ENCODE measurements around the gene CITED1. TPM values are rescaled to one million over a fixed set of nuclear protein-coding genes. Genes with fewer than 3 reads are reported as not detected.

The CITED1 gene
- total and polyA plus RNA-seq, 7 donors = 0.19 to 2.3 (median 0.78) TPM; not detected in 3

DNA sequence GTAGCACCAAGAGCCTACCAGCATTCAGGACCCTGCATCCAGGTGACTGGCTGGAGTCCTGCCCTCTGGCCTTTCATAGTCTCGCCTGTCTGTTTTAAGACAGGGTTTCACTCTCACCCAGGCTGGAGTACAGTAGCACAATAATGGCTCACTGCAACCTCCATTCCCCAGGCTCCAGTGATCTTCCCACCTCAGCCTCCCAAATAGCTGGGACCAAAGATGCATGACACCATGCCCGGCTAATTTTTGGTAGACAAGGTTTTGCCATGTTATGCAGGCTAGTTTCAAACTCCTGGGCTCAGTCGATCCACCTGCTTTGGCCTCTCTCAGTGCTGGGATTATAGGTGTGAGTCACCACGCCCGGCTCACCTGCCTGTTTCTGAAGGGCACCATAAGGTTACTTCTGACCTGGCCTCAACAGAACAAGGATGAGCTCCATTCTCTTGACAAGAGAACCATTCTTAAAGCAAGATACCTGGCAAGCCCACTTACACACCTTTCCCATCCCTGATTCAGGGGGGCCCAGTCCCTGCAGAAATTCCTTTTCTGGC lies 35.3 kb downstream of the CITED1 start:
- Histone ChIP-seq H3K9me3 (no peaks in the 10 kb centered on the region), H3K36me3 (ENCODE audit: insufficient read depth in 1 of 2, low read depth in 1 of 2) (peaks cover 10 to 82% of the 10 kb centered on the region in 2 donors), H3K4me1 (peaks cover 6% of the 10 kb centered on the region), H3K27me3 (ENCODE audit: insufficient read depth in 3 of 3, low read length in 2 of 3) (no peaks in the 10 kb centered on the region), H3K4me3 (no peak overlapping the region), H3K27ac (peak overlapping the region; percentile 38)
- ATAC-seq = no peak
- no peak for DNase-seq
- intact Hi-C loops (cut with DNase I) = no loop called here
- TF ChIP-seq, protein P1, sequence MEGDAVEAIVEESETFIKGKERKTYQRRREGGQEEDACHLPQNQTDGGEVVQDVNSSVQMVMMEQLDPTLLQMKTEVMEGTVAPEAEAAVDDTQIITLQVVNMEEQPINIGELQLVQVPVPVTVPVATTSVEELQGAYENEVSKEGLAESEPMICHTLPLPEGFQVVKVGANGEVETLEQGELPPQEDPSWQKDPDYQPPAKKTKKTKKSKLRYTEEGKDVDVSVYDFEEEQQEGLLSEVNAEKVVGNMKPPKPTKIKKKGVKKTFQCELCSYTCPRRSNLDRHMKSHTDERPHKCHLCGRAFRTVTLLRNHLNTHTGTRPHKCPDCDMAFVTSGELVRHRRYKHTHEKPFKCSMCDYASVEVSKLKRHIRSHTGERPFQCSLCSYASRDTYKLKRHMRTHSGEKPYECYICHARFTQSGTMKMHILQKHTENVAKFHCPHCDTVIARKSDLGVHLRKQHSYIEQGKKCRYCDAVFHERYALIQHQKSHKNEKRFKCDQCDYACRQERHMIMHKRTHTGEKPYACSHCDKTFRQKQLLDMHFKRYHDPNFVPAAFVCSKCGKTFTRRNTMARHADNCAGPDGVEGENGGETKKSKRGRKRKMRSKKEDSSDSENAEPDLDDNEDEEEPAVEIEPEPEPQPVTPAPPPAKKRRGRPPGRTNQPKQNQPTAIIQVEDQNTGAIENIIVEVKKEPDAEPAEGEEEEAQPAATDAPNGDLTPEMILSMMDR (IDR thresholded peaks at IDR 0.05) = no peak
- 80 to 93% (median 93%) methylated on average over 4 to 5 of the region's 5 CpGs for WGBS, 3 donors

DNA sequence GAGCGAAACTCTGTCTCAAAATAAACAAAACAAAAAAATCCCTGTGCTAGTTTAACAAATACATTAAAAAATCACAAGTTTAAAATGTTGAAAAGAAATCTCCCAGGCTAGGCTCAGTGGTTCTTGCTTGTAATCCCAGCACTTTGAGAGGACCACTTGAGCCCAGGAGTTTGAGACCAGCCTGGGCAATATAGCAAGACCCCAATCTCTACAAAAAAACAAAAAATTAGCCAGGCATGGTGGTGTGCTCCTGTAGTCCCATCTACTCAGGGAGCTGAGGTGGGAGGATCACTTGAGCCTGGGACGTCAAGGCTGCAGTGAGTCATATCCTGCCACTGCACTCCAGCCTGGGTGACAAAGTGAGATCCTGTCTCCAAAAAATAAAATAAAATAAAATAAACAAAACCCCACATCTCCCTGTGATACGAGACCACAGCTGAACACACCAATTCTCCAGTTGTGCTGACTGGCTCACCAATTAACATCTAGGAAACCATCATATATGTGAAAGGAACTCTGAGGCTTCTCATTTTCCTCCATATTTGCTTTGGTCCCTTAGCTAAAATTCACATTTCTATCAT lies 36.0 kb downstream of the CITED1 start:
- no peak for DNase-seq
- Histone ChIP-seq H3K9me3 (no peaks in the 10 kb centered on the region), H3K4me3 (no peak overlapping the region), H3K27me3 (ENCODE audit: insufficient read depth in 3 of 3, low read length in 2 of 3) (no peaks in the 10 kb centered on the region), H3K27ac (peak overlapping the region; percentile 38), H3K36me3 (ENCODE audit: insufficient read depth in 1 of 2, low read depth in 1 of 2) (peaks cover 7 to 76% of the 10 kb centered on the region in 2 donors), H3K4me1 (peaks cover 4% of the 10 kb centered on the region)
- 61 to 67% (median 66%) methylated on average over 3 of the region's 3 CpGs for WGBS, 3 donors
- peak; percentile 41 to 56 (median 48) for ATAC-seq
- intact Hi-C loops (cut with DNase I) = no loop called here
- TF ChIP-seq, protein P1 (IDR thresholded peaks at IDR 0.05) = no peak

DNA sequence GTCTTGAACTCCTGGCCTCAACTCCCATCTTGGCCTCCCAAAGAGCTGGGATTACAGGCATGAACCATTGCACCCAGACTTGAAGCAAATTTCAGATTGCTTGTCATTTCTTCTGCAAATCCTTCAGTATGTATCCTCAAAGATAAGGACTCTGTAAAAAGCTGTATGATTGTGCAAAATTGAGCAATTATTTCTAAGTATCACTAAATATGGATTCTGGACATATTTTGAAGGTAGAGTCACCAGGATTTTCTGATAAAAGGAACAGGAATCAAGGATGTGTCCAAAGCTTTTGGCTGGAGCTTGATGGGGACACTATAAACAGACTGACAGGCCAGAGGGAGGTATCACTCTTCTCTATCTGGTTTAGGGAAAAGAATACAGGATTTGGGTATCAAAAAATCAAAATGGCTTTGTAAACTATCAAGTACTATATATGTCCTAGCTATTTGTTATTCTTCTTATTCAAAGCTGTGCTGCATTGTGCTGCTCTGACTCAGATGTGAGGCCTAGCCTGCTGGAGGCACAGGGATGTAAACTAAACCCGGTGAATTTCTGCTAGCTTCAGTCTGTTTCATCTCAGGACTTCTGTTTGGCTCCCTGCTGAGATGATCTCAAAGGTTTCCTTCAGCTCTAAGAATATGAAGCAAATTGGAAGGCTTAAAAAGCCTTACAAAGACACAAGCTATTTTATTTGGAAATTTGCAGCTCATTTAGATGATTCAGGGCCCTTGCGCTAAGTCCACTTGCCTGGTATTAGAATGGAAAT lies 36.9 kb downstream of the CITED1 start:
- H3K9me3 ChIP-seq = no peaks in the 10 kb centered on the region
- intact Hi-C loops (cut with DNase I) = no loop called here
- no peaks in the 10 kb centered on the region for H3K27me3 ChIP-seq (ENCODE audit: insufficient read depth in 3 of 3, low read length in 2 of 3)
- 92 to 97% (median 92%) methylated on average over 2 of the region's 2 CpGs for WGBS, 3 donors
- ATAC-seq (no peak), DNase-seq (no peak)
- no peak overlapping the region for H3K4me3 ChIP-seq
- H3K4me1 ChIP-seq = no peaks in the 10 kb centered on the region
- TF ChIP-seq, protein P1 (IDR thresholded peaks at IDR 0.05) = no peak
- peaks cover 7 to 66% of the 10 kb centered on the region in 2 donors for H3K36me3 ChIP-seq (ENCODE audit: insufficient read depth in 1 of 2, low read depth in 1 of 2)
- H3K27ac ChIP-seq = peak overlapping the region; percentile 38

DNA sequence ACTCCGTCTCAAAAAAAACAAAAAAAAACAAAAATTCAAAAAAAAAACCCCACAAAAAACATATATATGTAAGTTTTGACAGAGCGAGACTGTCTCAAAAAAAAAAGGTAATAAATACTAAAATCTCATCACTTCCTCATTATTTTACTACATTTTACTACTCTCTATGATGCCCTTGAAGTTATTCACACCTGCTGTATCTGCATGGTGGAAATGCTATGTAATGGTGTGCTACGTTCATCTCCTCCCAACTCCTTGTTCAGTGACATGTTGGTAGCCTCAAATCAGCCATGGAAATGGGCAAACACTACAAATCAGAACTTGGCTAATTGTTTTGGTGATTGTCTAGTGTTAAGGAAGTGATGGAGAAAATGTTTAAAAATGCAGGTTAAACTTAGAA lies 40.5 kb downstream of the CITED1 start:
- TF ChIP-seq, protein P1 (IDR thresholded peaks at IDR 0.05) = no peak
- WGBS, 3 donors = 95 to 98% (median 96%) methylated on average over 3 of the region's 3 CpGs
- no peak for ATAC-seq
- no peaks in the 10 kb centered on the region for H3K4me1 ChIP-seq
- no peaks in the 10 kb centered on the region for H3K27me3 ChIP-seq (ENCODE audit: insufficient read depth in 3 of 3, low read length in 2 of 3)
- no peak overlapping the region for H3K27ac ChIP-seq
- no peaks in the 10 kb centered on the region for H3K9me3 ChIP-seq
- intact Hi-C loops (cut with DNase I) = no loop called here
- H3K4me3 ChIP-seq = no peak overlapping the region
- peaks cover 0 to 31% of the 10 kb centered on the region in 2 donors for H3K36me3 ChIP-seq (ENCODE audit: insufficient read depth in 1 of 2, low read depth in 1 of 2)
- DNase-seq = no peak

Measured in psoas muscle (tissue), 8 donors.